GM10266 (cell line): ENCODE measurements around the gene SPG11.

Experiments
- DNase-seq: peaks from one replicate; pipeline ENCODE4 v3.0.0; 2012; ENCODE audit errors: extremely low spot score
- CTCF ChIP-seq: IDR thresholded peaks from 2 replicates; pipeline ENCODE4 v1.5.1; 2012; ENCODE audit warnings: mild to moderate bottlenecking, low read depth; ENCODE audit not compliant: control insufficient read depth, insufficient read depth; ENCODE audit errors: missing control alignments

The SPG11 gene, protein sequence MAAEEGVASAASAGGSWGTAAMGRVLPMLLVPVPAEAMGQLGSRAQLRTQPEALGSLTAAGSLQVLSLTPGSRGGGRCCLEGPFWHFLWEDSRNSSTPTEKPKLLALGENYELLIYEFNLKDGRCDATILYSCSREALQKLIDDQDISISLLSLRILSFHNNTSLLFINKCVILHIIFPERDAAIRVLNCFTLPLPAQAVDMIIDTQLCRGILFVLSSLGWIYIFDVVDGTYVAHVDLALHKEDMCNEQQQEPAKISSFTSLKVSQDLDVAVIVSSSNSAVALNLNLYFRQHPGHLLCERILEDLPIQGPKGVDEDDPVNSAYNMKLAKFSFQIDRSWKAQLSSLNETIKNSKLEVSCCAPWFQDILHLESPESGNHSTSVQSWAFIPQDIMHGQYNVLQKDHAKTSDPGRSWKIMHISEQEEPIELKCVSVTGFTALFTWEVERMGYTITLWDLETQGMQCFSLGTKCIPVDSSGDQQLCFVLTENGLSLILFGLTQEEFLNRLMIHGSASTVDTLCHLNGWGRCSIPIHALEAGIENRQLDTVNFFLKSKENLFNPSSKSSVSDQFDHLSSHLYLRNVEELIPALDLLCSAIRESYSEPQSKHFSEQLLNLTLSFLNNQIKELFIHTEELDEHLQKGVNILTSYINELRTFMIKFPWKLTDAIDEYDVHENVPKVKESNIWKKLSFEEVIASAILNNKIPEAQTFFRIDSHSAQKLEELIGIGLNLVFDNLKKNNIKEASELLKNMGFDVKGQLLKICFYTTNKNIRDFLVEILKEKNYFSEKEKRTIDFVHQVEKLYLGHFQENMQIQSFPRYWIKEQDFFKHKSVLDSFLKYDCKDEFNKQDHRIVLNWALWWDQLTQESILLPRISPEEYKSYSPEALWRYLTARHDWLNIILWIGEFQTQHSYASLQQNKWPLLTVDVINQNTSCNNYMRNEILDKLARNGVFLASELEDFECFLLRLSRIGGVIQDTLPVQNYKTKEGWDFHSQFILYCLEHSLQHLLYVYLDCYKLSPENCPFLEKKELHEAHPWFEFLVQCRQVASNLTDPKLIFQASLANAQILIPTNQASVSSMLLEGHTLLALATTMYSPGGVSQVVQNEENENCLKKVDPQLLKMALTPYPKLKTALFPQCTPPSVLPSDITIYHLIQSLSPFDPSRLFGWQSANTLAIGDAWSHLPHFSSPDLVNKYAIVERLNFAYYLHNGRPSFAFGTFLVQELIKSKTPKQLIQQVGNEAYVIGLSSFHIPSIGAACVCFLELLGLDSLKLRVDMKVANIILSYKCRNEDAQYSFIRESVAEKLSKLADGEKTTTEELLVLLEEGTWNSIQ (N-terminal part only)

DNA sequence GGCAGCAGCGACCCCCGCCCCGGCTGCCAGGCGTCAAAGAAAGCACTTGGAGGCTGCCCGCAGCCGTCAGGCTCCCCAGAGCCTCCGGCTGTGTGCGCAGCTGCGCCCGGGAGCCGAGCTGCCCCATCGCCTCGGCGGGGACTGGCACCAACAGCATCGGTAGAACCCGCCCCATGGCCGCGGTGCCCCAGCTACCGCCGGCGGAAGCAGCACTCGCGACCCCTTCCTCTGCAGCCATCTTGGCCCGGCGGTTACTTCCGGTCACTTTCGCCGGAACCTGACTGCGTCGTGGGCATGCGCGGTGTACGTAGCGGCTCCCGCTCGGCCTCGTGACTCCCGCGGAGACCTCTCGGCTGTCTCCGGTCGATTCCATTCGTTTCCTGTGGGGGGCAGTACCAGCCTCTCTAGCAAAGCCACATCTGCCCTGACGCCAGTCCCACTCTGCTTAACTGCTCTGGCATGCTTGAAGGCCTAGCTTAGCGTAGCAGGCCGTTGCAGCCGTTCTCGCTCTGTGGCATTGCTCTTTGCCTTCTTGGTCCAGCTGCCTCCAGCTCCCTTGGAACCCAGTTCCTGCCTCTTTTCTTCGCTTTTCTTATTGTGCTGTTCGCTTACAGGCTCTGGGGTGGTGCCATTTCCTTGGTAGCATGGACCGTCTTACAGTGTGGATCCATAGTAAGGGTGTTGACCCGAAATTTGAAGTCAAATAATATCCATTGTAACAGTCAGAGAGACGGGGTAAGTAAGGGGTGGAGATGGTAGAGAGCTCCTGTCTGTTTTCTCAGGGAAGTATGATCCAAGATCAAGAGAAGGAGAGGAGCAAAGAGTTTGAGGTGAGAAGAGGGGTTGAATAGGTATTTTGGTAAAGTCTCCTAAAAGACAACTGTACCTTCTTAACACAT lies at the start of gene SPG11:
Gene SPG11, minus strand, starts transcription at position 253 of the 899 bp plus-strand sequence. Its CDS starts 15 bp downstream, at position 238.
- peak; percentile 86 for DNase-seq
- peak; percentile 97 for TF ChIP-seq CTCF

GRCh38 chr15:44712346-44713005 lies 49.0 kb upstream of the SPG11 start:
- peak; percentile 35 for DNase-seq
- TF ChIP-seq CTCF, result no peak

GRCh38 chr15:44711743-44712345 lies 48.4 kb upstream of the SPG11 start:
- no peak for DNase-seq
- TF ChIP-seq CTCF, result no peak

DNA sequence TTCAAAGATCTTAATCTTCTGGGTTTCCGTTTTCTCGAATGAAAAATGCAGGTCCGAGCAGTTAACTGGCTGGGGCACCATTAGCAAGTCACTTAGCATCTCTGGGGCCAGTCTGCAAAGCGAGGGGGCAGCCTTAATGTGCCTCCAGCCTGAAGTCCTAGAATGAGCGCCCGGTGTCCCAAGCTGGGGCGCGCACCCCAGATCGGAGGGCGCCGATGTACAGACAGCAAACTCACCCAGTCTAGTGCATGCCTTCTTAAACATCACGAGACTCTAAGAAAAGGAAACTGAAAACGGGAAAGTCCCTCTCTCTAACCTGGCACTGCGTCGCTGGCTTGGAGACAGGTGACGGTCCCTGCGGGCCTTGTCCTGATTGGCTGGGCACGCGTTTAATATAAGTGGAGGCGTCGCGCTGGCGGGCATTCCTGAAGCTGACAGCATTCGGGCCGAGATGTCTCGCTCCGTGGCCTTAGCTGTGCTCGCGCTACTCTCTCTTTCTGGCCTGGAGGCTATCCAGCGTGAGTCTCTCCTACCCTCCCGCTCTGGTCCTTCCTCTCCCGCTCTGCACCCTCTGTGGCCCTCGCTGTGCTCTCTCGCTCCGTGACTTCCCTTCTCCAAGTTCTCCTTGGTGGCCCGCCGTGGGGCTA lies 47.8 kb upstream of the SPG11 start, which contains the start of the genes B2M and PATL2:
Gene B2M, plus strand, starts transcription at position 422 of the 647 bp plus-strand sequence. Its CDS starts 30 bp downstream, at position 452.
Gene PATL2, minus strand, starts transcription at position 228 of the 647 bp plus-strand sequence. CDS start 34,833 bp downstream, outside the sequence.
- no peak for TF ChIP-seq CTCF
- DNase-seq, result peak; percentile 89

- TF ChIP-seq CTCF, result peak; percentile 72
- DNase-seq, result peak; percentile 44
Measured at GRCh38 chr15:44710236-44711095, 47.0 kb upstream of the SPG11 start.
